Jurkat, Clone E6-1 (cell line): Measurements from ENCODE around the gene PLEKHA6.
"Not testable (repeated sequence)": the region's sequence is repeated elsewhere in the genome, so short reads cannot be mapped to it uniquely, and the experiment has no call there.

Source experiments
- DNase-seq: peaks from one replicate; pipeline ENCODE4 v3.0.0-alpha.2; 2011; ENCODE audit warnings: low read depth, low spot score
- H3K4me3 ChIP-seq: 2 replicates; pipeline ENCODE4 v1.5.1; 2011; ENCODE audit warnings: mild to moderate bottlenecking, low read length, control low read depth, moderate library complexity

Gene PLEKHA6

DNA sequence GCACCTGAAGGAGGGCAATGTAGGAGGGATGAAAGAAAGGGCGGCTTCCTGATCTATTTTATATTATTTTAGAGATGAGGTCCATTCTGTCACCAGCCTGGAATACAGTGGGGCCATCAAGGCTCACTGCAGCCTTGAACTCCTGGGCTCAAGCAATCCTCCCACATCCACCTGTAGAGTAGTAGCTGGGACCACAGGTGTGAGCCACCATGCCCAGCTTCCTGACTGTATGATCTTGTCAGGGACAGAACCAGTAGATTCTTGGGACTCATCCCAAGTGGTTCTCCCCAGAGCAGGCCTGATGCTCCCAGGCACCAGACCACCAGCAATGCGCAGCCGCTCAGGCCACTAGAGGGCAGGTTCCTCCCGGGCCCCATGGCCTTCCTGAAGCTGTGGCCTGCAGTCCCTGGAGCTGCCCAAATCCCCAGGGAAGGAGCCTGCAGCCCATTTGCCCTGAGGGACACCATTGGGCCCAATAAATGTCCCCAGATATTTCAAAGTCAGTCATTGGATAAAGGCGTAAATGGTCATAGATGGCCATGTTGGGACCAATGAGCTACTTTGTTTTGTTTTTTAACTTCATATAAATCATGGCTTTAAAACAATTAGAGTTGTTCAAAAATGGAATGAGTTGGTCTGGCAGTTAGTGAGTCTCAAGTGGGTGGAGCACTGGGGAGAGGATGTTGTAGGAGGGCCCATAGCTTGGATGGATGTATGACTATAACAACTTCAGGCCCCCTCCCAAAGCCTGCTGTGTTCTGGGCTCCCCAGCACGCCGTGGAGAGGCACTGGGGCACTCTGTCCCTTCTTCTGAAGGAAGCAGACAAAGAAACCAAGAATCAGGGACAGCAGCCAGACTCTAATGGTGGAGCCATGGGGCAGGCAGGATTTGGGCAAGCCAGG lies 101.3 kb downstream of the PLEKHA6 start:
- DNase-seq: no peak
- H3K4me3 ChIP-seq: no peak overlapping the region

DNA sequence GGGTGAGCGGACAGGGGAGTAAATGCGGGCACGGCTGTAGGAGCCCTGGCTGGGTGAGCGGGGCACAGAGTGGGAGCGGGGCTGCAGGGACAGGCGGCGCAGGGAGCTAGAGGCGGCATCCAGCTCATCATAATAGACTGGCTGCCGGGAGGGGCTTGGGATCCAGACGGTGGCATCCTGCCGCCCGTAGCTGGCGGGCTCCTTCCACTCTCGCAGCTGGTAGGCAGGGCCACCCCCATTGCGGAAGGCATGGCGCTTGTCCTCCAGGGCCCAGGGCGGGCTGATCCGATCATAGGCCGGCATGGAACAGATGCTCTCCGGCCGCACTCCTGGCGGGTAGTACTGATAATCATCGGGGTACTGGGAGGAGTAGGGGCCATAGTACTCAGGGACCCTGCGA lies 102.3 kb downstream of the PLEKHA6 start:
- no peak overlapping the region for H3K4me3 ChIP-seq
- no peak for DNase-seq

DNA sequence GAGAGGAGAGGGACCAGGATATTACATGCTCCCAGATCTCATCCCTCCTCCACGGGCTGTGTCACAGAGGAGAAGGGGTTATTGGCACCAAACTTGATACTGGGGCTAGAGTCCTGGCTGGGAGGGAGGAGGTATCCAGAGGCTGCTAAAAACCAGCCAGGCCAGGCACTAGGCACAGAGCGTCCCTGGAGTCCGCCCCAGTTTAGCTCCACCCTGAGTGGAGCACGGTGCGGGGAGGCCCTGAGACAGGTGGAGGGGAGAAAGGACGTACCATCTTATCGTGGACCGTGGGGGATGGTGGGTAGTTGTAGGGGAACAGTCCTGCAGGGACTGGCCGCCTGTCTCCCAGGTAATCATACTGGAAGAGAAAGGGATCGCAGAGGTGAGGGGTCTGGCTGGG lies 103.2 kb downstream of the PLEKHA6 start:
- H3K4me3 ChIP-seq: no peak overlapping the region
- DNase-seq: no peak

- DNase-seq: no peak
- no peak overlapping the region for H3K4me3 ChIP-seq
Observed at GRCh38 chr1:204255966-204256365, 103.8 kb downstream of the PLEKHA6 start.

GRCh38 chr1:204255225-204255624 lies 104.5 kb downstream of the PLEKHA6 start:
- no peak overlapping the region for H3K4me3 ChIP-seq

GRCh38 chr1:204254031-204254661 lies 105.6 kb downstream of the PLEKHA6 start:
- no peak for DNase-seq
- H3K4me3 ChIP-seq: no peak overlapping the region

More at GRCh38 chr1:204255225-204255624, 104.5 kb downstream of the PLEKHA6 start:
- no peak for DNase-seq

DNA sequence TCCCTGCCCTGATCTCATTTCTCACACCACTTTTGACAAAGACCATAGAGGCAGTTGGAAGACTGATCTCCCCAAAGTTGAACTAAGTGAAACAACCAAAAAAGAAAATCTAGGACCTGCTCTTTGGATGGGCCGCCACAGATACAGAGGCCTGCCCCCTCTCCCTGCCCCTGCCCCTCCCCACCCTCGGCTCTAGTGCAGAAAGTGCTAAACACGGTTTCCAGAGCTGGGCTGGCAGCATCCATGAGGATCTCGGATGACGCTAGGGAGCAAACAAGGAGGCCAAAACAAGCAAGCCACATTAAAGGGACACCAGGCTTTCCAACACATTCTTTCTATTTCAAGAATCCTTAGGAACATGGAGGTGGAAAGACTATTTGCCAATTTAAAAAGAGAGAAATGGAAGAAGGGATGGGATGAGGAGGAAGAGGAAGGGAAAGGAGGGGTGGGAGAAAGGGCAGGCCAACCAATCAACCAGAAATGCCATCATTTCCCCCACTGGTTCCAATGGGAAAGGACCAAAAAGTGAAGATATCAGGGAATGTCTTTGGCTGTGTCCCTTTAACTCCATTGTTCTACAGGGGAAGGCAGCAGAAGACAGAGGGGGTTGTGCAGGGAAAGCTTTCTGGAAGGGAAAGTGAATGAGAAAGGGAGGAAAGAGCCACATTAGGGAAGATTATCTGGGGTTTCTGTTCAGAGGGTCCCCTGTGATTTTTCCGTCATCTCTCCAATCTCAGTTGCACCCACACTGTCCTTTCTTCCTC lies 107.6 kb downstream of the PLEKHA6 start:
- H3K4me3 ChIP-seq: no peak overlapping the region

GRCh38 chr1:204251286-204251685 lies 108.4 kb downstream of the PLEKHA6 start:
- DNase-seq: no peak
- H3K4me3 ChIP-seq: no peak overlapping the region

More for the DNA sequence above, 107.6 kb downstream of the PLEKHA6 start:
- no peak for DNase-seq

DNA sequence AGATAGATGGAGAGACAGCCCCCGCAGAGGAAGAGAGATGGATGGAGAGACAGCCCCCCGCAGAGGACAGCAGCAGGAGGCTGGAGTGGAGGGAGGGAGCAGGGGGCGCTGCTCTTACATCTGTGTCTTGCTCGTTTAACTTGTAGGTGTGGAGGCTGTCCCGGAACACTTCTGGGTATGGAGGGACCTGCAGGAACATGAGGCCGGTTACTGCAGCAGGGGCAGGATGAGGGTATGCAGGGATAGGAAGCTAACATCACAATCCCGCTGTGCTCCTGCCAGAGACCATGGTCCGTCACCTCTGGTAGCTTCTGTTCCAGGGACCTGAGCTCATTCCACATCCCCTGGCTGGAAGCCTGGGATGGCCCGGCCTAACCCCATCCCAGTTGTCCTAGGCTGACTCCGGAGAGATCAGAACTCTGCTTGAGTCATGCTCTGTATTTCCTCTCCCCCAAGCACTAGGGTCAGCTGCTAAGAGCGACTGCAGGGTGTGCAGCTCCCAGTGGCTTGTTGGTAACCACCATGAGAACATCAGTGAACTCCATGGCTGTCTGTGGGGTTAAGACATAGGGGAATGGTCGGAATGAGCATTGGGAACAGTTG lies 109.2 kb downstream of the PLEKHA6 start:
- no peak for DNase-seq
- H3K4me3 ChIP-seq: no peak overlapping the region

DNA sequence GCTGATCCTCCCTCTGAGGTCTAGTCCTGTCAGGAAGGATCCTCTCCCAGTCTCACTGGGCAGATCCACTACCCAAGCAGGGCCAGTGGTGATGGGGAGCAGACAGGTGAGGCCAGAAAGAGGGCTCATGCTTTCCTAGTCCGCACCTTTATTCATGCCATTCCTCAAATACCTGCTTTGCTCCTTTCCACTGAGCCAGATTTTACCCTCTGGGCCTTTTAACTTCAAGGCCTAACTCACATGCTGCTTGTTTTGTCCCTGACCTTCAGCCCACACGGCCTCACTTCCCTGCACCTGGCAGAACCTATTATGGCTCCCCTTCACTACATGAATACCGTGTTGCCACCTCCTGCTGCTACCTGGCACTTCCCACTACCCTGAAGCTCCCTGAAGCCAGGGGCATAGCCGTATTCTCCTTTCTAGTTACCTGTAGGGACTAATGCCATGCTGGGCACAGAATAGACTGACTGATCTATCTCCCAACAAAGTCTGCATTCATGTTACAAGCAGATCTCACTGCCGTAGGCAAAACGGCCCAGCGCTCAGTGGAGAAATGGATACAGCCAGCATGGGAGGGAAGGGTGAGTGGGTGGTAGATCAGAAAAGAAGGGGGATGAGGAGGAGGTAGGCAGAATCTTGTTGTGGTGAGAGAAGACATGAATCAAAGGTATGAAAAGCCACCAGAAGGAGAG lies 109.8 kb downstream of the PLEKHA6 start:
- DNase-seq: no peak
- H3K4me3 ChIP-seq: no peak overlapping the region

GRCh38 chr1:204248954-204249353 lies 110.8 kb downstream of the PLEKHA6 start:
- DNase-seq: no peak
- no peak overlapping the region for H3K4me3 ChIP-seq

GRCh38 chr1:204246876-204247275 lies 112.9 kb downstream of the PLEKHA6 start:
- no peak for DNase-seq
- H3K4me3 ChIP-seq: no peak overlapping the region

GRCh38 chr1:204242920-204243319 lies 116.8 kb downstream of the PLEKHA6 start:
- DNase-seq: no peak
- no peak overlapping the region for H3K4me3 ChIP-seq

GRCh38 chr1:204241914-204242313 lies 117.8 kb downstream of the PLEKHA6 start:
- no peak overlapping the region for H3K4me3 ChIP-seq
- no peak for DNase-seq

GRCh38 chr1:204241050-204241449 lies 118.7 kb downstream of the PLEKHA6 start:
- H3K4me3 ChIP-seq: no peak overlapping the region
- peak; percentile 28 for DNase-seq

DNA sequence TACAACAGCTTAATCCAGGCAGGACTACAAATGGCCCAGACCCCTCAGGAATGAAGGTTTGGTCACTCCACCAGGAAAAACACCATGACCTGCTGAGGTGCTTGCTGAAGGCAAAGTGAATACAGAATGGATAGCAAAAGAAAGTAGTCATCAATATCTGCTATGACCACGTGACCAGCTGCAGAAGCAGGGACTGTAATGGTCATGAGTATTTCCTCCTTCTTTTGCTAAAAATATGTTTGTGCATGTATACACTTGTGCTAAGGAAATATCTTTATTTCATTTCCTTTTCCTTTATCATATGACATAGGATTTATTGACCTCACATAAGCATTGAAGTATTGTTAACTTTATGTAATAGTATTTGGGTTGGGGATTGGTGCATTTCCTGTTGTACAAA lies 119.5 kb downstream of the PLEKHA6 start:
- no peak for DNase-seq
- H3K4me3 ChIP-seq: no peak overlapping the region

GRCh38 chr1:204239401-204239800 lies 120.3 kb downstream of the PLEKHA6 start:
- DNase-seq, H3K4me3 ChIP-seq: not testable (repeated sequence)

DNA sequence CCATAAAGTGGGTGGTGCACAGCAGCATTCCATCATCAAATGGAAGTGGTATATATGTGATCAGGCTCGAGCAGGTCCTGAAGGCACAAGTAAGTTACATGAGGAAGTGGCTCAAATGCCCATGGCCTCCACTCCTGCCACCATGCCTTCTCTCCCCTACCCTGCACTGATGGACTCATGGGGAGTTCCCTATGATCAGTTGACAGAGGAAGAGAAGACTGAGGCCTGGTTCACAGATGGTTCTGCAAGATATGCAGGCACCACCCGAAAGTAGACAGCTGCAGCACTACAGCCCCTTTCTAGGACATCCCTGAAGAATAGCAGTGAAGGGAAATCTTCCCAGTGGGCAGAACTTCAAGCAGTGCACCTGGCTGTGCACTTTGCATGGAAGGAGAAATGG lies 121.2 kb downstream of the PLEKHA6 start:
- not testable (repeated sequence) for H3K4me3 ChIP-seq

DNA sequence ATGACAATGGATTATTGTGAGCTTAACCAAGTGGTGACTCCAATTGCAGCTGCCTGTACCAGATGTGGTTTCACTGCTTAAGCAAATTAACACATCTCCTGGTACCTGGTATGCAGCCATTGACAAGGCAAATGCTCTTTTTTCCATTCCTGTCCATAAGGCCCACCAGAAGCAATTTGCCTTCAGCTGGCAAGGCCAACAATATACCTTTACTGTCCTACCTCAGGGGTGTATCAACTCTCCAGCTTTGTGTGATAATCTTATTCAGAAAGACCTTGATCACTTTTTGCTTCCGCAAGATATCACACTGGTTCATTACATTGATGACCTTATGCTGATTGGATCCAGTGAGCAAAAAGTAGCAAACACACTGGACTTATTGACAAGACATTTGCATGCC lies 122.2 kb downstream of the PLEKHA6 start:
- DNase-seq, H3K4me3 ChIP-seq: not testable (repeated sequence)

More for the DNA sequence above, 121.2 kb downstream of the PLEKHA6 start:
- not testable (repeated sequence) for DNase-seq
